Loucy (cell line): ENCODE measurements around the gene LMF2.

Source experiments
- CTCF ChIP-seq: fragments of 200-600 bp; sonication (generic); conservative IDR thresholded peaks from 2 replicates; pipeline ENCODE4 v1.5.1; 2014; ENCODE audit warnings: mild to moderate bottlenecking, antibody characterized with exemption, low read length
- EZH2phosphoT487 ChIP-seq: fragments of 200-600 bp; IDR thresholded peaks from 2 replicates; pipeline ENCODE4 v1.6.1; 2018; ENCODE audit warnings: antibody characterized with exemption, mild to moderate bottlenecking, moderate library complexity, borderline replicate concordance

GRCh38 chr22:50544078-50544745 is 36.7 kb upstream of the LMF2 start:
- TF ChIP-seq CTCF (0 out of 2 replicates have a peak, but pooled peaks have one; percentile 11), EZH2phosphoT487 (no peak)
